CD8-positive, alpha-beta memory T cell (primary cell): ENCODE measurements around the gene SAMM50. TPM values are rescaled to one million over a fixed set of nuclear protein-coding genes. Genes with fewer than 3 reads are reported as not detected.
A peak's percentile ranks its signal among the peaks of the same experiment; 100 is the strongest.

ENCODE experiments used
- CTCF ChIA-PET: fragments of 350-600 bp; sonication (Branson Sonifier 250); formaldehyde crosslinking; loops from one replicate; lab custom pipeline; 2021; ENCODE audit warnings: antibody characterized with exemption; lab: Charles Lee
- POLR2A ChIA-PET: fragments of 350-600 bp; sonication (Branson Sonifier 250); formaldehyde crosslinking; loops from one replicate; lab custom pipeline; 2021; ENCODE audit warnings: antibody characterized with exemption; lab: Charles Lee
- DNase-seq, 5 donors: peaks; one replicate each; pipeline versions ENCODE4 v3.0.0 to v3.0.0-alpha.2; 2020 to 2022; ENCODE audit warnings: mixed read lengths in 1 of 5
- H3K27ac ChIP-seq: one replicate; pipeline ENCODE4 v1.7.0; 2013; ENCODE audit warnings: low read depth, mild to moderate bottlenecking, low read length, moderate library complexity
- H3K27me3 ChIP-seq: 2 replicates; pipeline ENCODE4 v1.7.0; 2013; ENCODE audit warnings: low read length, mild to moderate bottlenecking; ENCODE audit not compliant: insufficient read depth, poor library complexity, severe bottlenecking
- H3K36me3 ChIP-seq: 2 replicates; pipeline ENCODE4 v1.7.0; 2013; ENCODE audit warnings: mild to moderate bottlenecking, low read length, moderate library complexity; ENCODE audit not compliant: insufficient read depth
- H3K4me1 ChIP-seq: 2 replicates; pipeline ENCODE4 v1.7.0; 2013; ENCODE audit warnings: mild to moderate bottlenecking, low read length, moderate library complexity; ENCODE audit not compliant: insufficient read depth
- H3K4me3 ChIP-seq: 2 replicates; pipeline ENCODE4 v1.7.0; 2013; ENCODE audit warnings: mild to moderate bottlenecking, low read length
- H3K9me3 ChIP-seq: 2 replicates; pipeline ENCODE4 v1.7.0; 2013; ENCODE audit warnings: mild to moderate bottlenecking, low read length
- H3K27ac Mint-ChIP-seq, 8 donors: one replicate each; pipeline ENCODE4 v1.8.0; 2020 to 2021; ENCODE audit warnings: mixed read lengths in 8 of 8, mild to moderate bottlenecking in 6 of 8, inconsistent platforms in 3 of 8, moderate library complexity in 3 of 8
- H3K27me3 Mint-ChIP-seq, 2 donors: one replicate each; pipeline ENCODE4 v1.8.0; 2020 to 2021; ENCODE audit warnings: mixed read lengths in 2 of 2, mild to moderate bottlenecking in 1 of 2, moderate library complexity in 1 of 2
- H3K36me3 Mint-ChIP-seq, 3 donors: one replicate each; pipeline ENCODE4 v1.8.0; 2020 to 2021; ENCODE audit warnings: mixed read lengths in 3 of 3, inconsistent platforms in 1 of 3, mild to moderate bottlenecking in 1 of 3
- H3K4me1 Mint-ChIP-seq, 3 donors: one replicate each; pipeline ENCODE4 v1.8.0; 2020 to 2021; ENCODE audit warnings: mixed read lengths in 3 of 3, inconsistent platforms in 1 of 3, mild to moderate bottlenecking in 1 of 3
- H3K4me3 Mint-ChIP-seq, 7 donors: one replicate each; pipeline ENCODE4 v1.8.0; 2020 to 2021; ENCODE audit warnings: mixed read lengths in 7 of 7, mild to moderate bottlenecking in 6 of 7, moderate library complexity in 4 of 7, inconsistent platforms in 2 of 7
- H3K9me3 Mint-ChIP-seq, 5 donors: one replicate each; pipeline ENCODE4 v1.8.0; 2020 to 2022; ENCODE audit warnings: mixed read lengths in 5 of 5, mild to moderate bottlenecking in 3 of 5, moderate library complexity in 2 of 5, inconsistent platforms in 1 of 5
- polyA plus RNA-seq: library from polyadenylated mRNA; unstranded; fragments of 300-500 nt; fragmentation: Illumina TruSeq; gene quantifications from one replicate; pipeline ENCODE4 v1.2.3, GENCODE V29; 2021
- total RNA-seq, 2 experiments: library from RNA; stranded (reverse); gene quantifications; one replicate each; pipeline ENCODE4 v1.2.3, GENCODE V29; 2021

SAMM50 gene
- total and polyA plus RNA-seq, 3 experiments from 2014 or later = 58.8 to 67.2 (median 61.3) TPM

DNA sequence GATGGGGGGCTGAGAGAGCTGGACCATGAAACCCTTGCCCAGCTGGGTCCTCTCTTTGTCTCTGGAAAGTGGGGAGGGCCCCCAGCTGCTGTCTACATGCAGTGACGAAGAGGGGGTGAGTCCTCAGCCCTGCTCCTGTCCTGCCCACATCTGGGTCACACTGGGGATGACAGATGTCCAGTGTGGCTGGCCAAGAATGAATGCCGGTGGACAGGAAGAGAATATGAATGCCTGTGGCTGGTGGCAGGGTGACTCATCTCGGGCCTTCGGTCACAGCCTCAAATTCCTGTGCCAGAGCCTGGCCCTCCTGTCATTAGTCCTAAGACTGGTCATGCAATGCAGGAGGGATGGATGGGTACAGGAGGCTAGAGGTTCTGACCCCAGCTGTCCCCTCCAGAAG lies 33.9 kb upstream of the SAMM50 start:
- Histone ChIP-seq H3K27ac (no peak overlapping the region), H3K36me3 (no peaks in the 10 kb centered on the region), H3K9me3 (no peaks in the 10 kb centered on the region), H3K4me3 (no peak overlapping the region), H3K4me1 (no peaks in the 10 kb centered on the region), H3K27me3 (peaks cover 11% of the 10 kb centered on the region)
- no peak for DNase-seq
- ChIA-PET POLR2A (no interaction called here), CTCF (no interaction called here)
- Mint-ChIP-seq H3K4me1 (peaks cover 3 to 6% (median 5%) of the 10 kb centered on the region in 3 donors), H3K4me3 (no peak overlapping the region), H3K36me3 (no peaks in the 10 kb centered on the region), H3K27me3 (peaks cover 34 to 58% of the 10 kb centered on the region in 2 donors), H3K27ac (no peak overlapping the region), H3K9me3 (no peaks in the 10 kb centered on the region)

DNA sequence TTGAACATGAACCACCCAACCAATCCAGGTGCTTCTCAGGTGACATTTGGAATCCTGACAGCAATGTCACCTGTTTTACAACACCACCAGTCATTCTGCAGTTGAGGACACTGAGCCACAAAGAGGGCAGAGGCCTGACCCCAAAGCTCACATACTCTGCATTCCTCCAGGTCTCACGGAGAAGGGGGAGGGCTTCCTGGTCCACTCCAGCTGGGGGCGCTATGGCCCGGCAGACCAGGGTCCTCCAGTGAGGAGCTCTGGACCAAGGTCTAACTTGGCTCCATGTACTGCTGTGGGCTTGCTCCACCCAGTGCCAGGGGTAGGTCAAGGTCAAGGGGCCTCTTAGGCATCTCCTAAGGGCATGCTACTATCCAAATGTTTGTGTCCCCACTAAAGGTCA lies 33.1 kb upstream of the SAMM50 start:
- Histone ChIP-seq H3K36me3 (no peaks in the 10 kb centered on the region), H3K27me3 (peaks cover 11% of the 10 kb centered on the region), H3K9me3 (no peaks in the 10 kb centered on the region), H3K27ac (no peak overlapping the region), H3K4me3 (no peak overlapping the region), H3K4me1 (no peaks in the 10 kb centered on the region)
- ChIA-PET CTCF (no interaction called here), POLR2A (no interaction called here)
- H3K27ac Mint-ChIP-seq = no peak overlapping the region
- peaks cover 33 to 57% of the 10 kb centered on the region in 2 donors for H3K27me3 Mint-ChIP-seq
- no peaks in the 10 kb centered on the region for H3K36me3 Mint-ChIP-seq
- H3K4me1 Mint-ChIP-seq = peaks cover 3 to 6% (median 5%) of the 10 kb centered on the region in 3 donors
- H3K9me3 Mint-ChIP-seq = no peaks in the 10 kb centered on the region
- no peak for DNase-seq
- peak overlapping the region in 1 of 7 donors; percentile 48 for H3K4me3 Mint-ChIP-seq

DNA sequence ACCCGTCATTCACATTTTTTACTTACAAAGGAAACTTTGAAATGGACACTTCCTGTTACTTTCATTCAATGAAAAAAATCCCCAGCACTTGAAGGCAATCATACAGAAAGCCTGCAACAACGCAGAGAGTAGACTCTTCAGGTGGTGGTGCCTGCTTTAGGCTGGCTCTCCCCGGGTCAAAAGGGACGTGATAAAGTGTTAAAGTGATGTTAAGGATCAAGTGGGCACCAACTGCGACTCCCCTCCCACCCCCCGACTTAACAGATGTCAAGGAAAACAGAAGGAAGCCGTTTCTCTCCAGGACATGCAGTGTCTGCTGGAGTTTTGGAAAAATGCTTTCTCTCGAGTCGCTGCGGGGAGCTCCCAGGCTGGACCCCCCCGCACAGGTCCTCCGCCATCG lies 32.1 kb upstream of the SAMM50 start:
- Mint-ChIP-seq H3K27me3 (peaks cover 35 to 49% of the 10 kb centered on the region in 2 donors), H3K4me3 (peak overlapping the region; percentile 78 to 94 (median 87)), H3K4me1 (peaks cover 3 to 6% (median 5%) of the 10 kb centered on the region in 3 donors), H3K9me3 (no peaks in the 10 kb centered on the region), H3K27ac (peak overlapping the region in 6 of 8 donors; percentile 13 to 94 (median 75)), H3K36me3 (no peaks in the 10 kb centered on the region)
- no peaks in the 10 kb centered on the region for H3K4me1 ChIP-seq
- no peak overlapping the region for H3K27ac ChIP-seq
- peaks cover 8% of the 10 kb centered on the region for H3K27me3 ChIP-seq
- H3K9me3 ChIP-seq = no peaks in the 10 kb centered on the region
- CTCF ChIA-PET = no interaction called here
- DNase-seq = peak in 2 of 5 donors; percentile 3 to 6
- no peaks in the 10 kb centered on the region for H3K36me3 ChIP-seq
- H3K4me3 ChIP-seq = peak overlapping the region; percentile 29
- POLR2A ChIA-PET = interaction anchor here (1.2 kb wide), 1 partner anchor 32 kb away, joined by 5 read pairs; the partner anchor contains the start of gene SAMM50

DNA sequence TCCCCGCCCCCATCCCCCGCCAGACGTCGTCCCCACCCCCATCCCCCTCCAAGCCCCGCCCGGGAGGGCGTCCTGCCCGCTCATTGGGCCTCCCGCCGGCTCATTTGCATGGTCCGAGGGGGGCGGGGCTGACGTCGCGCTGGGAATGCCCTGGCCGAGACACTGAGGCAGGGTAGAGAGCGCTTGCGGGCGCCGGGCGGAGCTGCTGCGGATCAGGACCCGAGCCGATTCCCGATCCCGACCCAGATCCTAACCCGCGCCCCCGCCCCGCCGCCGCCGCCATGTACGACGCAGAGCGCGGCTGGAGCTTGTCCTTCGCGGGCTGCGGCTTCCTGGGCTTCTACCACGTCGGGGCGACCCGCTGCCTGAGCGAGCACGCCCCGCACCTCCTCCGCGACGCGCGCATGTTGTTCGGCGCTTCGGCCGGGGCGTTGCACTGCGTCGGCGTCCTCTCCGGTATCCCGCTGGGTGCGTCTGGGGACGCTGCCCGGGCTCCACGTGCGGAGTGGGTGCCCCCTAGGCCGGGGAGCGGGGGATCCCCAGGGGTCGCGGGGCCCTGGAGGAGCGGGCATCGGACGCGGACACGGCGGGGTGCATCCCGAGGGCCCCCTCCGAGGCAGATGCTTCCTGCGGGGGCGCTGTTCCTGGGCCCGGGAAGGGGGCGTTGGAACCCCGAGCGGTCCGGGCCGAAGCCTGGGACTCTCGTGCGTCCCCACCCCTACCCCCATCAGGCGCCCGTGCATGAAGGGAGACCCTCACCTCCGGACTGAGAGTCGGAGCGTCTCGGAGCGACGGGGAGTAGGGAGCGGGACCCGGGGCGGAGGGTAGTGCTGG lies 31.4 kb upstream of the SAMM50 start, which contains the start of gene PNPLA3:
PNPLA3 (plus strand) TSS at position 175 of the 834 bp plus-strand sequence; CDS start at position 282, 107 bp downstream.
- H3K4me3 Mint-ChIP-seq = peak within 1 kb of the TSS; percentile 78 to 94 (median 87)
- Histone ChIP-seq H3K27ac (no peak within 1 kb of the TSS), H3K4me3 (peak within 1 kb of the TSS; percentile 29), H3K4me1 (no peaks in the 10 kb centered on the region), H3K27me3 (peaks cover 8% of the 10 kb centered on the region), H3K36me3 (no peaks in the 10 kb centered on the region), H3K9me3 (no peaks in the 10 kb centered on the region)
- peaks cover 3 to 6% (median 5%) of the 10 kb centered on the region in 3 donors for H3K4me1 Mint-ChIP-seq
- DNase-seq = peak; percentile 61 to 82 (median 71)
- H3K27ac Mint-ChIP-seq = peak within 1 kb of the TSS in 6 of 8 donors; percentile 13 to 94 (median 75)
- no peaks in the 10 kb centered on the region for H3K36me3 Mint-ChIP-seq
- peaks cover 0 to 2% (median 0%) of the 10 kb centered on the region in 5 donors for H3K9me3 Mint-ChIP-seq
- ChIA-PET POLR2A (interaction anchor here (1.2 kb wide), 1 partner anchor 31 kb away, joined by 5 read pairs; the partner anchor contains the start of gene SAMM50), CTCF (no interaction called here)
- H3K27me3 Mint-ChIP-seq = peaks cover 30 to 48% of the 10 kb centered on the region in 2 donors

DNA sequence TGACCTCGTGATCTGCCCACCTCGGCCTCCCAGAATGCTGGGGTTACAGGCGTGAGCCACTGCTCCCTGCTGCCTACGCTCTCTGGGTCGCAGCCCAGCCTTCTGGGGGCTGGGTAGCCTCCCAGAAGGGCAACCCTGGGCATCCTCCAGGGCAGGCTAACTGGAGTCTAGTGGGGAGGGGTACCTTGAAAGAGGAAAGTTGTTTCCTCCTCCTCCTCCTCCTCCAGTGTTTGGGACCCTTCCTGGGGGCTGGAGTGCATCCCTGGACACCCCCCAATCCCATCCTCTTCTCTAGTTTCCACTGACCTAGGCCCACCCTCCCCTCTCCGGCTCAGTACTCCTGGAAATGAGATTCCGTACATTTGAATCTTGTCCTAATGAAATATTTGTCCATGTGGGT lies 30.4 kb upstream of the SAMM50 start:
- DNase-seq = no peak
- no peaks in the 10 kb centered on the region for H3K36me3 ChIP-seq
- Mint-ChIP-seq H3K27me3 (peaks cover 29 to 45% of the 10 kb centered on the region in 2 donors), H3K36me3 (no peaks in the 10 kb centered on the region), H3K27ac (peak overlapping the region in 3 of 8 donors; percentile 23 to 33 (median 23)), H3K9me3 (peaks cover 0 to 2% (median 0%) of the 10 kb centered on the region in 5 donors), H3K4me1 (peaks cover 3 to 6% (median 5%) of the 10 kb centered on the region in 3 donors), H3K4me3 (peak overlapping the region; percentile 27 to 87 (median 61))
- POLR2A ChIA-PET = no interaction called here
- H3K4me1 ChIP-seq = no peaks in the 10 kb centered on the region
- no peak overlapping the region for H3K4me3 ChIP-seq
- H3K9me3 ChIP-seq = no peaks in the 10 kb centered on the region
- H3K27ac ChIP-seq = no peak overlapping the region
- H3K27me3 ChIP-seq = no peaks in the 10 kb centered on the region
- CTCF ChIA-PET = no interaction called here

DNA sequence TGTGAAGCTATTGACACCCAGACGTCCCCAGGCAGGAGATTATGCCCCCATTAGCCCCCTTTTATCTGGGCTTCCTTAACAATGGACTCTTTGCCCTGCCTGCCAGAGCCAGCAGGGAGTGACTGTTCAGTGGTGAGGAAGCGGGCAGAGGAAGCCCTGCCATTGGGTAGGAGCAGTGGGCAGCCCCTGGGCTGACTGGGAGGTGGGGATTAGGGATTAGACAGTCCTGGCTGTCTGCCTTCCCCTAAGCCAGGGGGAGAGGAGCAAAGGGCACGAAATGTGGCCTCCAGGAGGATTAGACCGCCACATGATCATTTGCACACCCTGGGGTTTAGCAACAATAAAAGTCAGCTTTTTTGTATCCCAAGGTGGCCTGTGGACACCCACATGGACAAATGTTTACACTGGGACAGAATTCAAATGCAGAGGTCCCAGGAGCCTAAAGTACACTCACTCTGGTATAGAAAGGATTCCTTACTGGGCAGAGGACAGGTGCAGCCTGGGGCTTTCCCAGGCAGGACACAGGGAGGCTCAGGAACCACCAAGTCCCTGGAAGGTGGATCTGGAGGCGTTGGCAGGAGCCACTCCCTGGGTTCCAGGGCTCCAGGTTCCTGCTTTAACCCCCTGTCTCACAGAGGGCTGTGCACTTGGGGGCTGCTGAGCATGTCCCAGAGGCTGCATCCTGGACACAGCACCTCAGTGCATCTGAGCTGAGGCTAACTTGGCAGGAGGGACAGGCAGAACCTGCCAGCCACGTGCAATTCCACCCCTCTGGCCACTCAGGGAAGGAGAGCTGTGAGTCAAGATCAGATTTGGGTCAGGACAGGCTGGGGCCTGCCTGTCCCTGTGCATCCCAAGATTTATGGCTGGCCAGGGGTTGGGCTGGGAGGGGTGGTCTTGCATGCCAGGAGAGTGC lies 29.6 kb upstream of the SAMM50 start:
- no peaks in the 10 kb centered on the region for H3K4me1 ChIP-seq
- Mint-ChIP-seq H3K4me1 (peaks cover 3 to 6% (median 5%) of the 10 kb centered on the region in 3 donors), H3K9me3 (peaks cover 0 to 2% (median 0%) of the 10 kb centered on the region in 5 donors), H3K4me3 (peak overlapping the region; percentile 27 to 71 (median 59)), H3K27me3 (peaks cover 28 to 45% of the 10 kb centered on the region in 2 donors), H3K27ac (no peak overlapping the region), H3K36me3 (no peaks in the 10 kb centered on the region)
- H3K4me3 ChIP-seq = no peak overlapping the region
- DNase-seq = no peak
- ChIA-PET CTCF (interaction anchor here (1.0 kb wide), 1 partner anchor 27 kb away, joined by 3 read pairs; no protein-coding TSS in a partner anchor), POLR2A (no interaction called here)
- no peaks in the 10 kb centered on the region for H3K36me3 ChIP-seq
- no peak overlapping the region for H3K27ac ChIP-seq
- no peaks in the 10 kb centered on the region for H3K9me3 ChIP-seq
- H3K27me3 ChIP-seq = no peaks in the 10 kb centered on the region

DNA sequence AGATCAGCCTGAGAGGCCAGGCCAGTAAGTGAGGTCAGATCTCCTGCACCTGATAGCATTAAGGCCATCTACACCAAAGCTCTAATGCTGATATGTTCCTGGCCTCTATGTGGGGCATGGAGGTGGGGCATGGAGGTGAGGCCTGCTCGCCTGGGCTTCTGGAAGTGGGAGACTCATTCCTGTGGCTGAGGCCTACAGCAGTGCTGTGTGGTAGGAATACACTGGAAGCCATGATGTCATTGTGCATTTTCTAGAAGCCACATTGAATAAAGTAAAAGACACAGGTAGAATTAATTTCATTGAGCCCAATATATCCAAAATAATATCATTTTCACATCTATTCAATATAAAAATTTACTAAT lies 28.9 kb upstream of the SAMM50 start:
- DNase-seq = no peak
- H3K27me3 ChIP-seq = no peaks in the 10 kb centered on the region
- no peak overlapping the region for H3K4me3 ChIP-seq
- Mint-ChIP-seq H3K27me3 (peaks cover 27 to 44% of the 10 kb centered on the region in 2 donors), H3K9me3 (peaks cover 0 to 2% (median 0%) of the 10 kb centered on the region in 5 donors), H3K36me3 (no peaks in the 10 kb centered on the region), H3K4me3 (peak overlapping the region in 1 of 7 donors; percentile 31), H3K4me1 (peaks cover 3 to 6% (median 5%) of the 10 kb centered on the region in 3 donors), H3K27ac (no peak overlapping the region)
- ChIA-PET POLR2A (no interaction called here), CTCF (interaction anchor here (1.0 kb wide), 1 partner anchor 26 kb away, joined by 3 read pairs; no protein-coding TSS in a partner anchor)
- no peaks in the 10 kb centered on the region for H3K9me3 ChIP-seq
- H3K4me1 ChIP-seq = no peaks in the 10 kb centered on the region
- H3K27ac ChIP-seq = no peak overlapping the region
- no peaks in the 10 kb centered on the region for H3K36me3 ChIP-seq
